ENCODE data around the gene GRIK2. TPM values are rescaled to one million over a fixed set of nuclear protein-coding genes. Genes with fewer than 3 reads are reported as not detected.

The GRIK2 gene
- total RNA-seq, 1 donor from 2014 or later = 0.86 TPM

DNA sequence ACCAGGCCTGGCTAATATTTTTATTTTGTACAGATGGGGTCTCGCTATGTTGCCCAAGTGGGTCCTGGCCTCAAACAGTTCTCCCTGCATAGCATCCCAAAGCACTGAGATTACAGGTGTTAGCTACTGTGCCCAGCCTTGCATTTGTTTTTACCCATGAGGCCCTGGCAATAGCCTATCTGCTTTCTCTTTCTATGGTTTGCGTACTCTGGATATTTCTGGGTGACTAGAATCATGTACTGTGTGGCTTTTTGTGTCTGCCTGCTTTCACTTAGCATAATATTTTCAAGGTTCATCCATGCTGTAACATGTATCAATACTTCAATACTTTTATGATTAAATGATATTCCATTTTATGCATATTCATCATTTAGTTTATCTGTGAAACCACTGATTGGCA, 451.7 kb downstream of the GRIK2 start:
- no peak overlapping the region for H3K4me3 ChIP-seq (ENCODE audit: low read depth, low read length)
- DNase-seq (ENCODE audit: low read depth) = no peak
- TF ChIP-seq, protein P1, sequence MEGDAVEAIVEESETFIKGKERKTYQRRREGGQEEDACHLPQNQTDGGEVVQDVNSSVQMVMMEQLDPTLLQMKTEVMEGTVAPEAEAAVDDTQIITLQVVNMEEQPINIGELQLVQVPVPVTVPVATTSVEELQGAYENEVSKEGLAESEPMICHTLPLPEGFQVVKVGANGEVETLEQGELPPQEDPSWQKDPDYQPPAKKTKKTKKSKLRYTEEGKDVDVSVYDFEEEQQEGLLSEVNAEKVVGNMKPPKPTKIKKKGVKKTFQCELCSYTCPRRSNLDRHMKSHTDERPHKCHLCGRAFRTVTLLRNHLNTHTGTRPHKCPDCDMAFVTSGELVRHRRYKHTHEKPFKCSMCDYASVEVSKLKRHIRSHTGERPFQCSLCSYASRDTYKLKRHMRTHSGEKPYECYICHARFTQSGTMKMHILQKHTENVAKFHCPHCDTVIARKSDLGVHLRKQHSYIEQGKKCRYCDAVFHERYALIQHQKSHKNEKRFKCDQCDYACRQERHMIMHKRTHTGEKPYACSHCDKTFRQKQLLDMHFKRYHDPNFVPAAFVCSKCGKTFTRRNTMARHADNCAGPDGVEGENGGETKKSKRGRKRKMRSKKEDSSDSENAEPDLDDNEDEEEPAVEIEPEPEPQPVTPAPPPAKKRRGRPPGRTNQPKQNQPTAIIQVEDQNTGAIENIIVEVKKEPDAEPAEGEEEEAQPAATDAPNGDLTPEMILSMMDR (conservative IDR thresholded peaks at IDR 0.05; ENCODE audit: low read depth, low read length) = no peak

DNA sequence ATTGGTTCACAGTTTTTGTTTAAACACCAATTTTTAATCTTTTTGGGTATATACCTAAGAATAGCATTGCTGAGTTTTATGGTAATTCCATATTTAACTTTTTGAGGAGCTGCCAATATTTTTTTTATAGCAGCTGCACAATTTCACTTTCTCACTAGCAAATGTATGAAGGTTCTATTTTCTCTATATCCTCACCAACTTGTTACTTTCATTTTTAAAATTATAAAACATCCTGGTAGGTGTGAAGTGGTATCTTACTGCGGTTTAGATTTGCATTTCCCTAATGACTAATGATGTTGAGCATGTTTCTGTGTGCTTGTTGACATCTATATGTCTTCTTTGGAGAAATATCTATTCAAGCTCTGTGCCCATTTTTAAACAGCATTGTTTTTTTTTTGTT, 452.1 kb downstream of the GRIK2 start:
- TF ChIP-seq, protein P1 (conservative IDR thresholded peaks at IDR 0.05; ENCODE audit: low read depth, low read length) = no peak
- no peak for DNase-seq (ENCODE audit: low read depth)
- no peak overlapping the region for H3K4me3 ChIP-seq (ENCODE audit: low read depth, low read length)

DNA sequence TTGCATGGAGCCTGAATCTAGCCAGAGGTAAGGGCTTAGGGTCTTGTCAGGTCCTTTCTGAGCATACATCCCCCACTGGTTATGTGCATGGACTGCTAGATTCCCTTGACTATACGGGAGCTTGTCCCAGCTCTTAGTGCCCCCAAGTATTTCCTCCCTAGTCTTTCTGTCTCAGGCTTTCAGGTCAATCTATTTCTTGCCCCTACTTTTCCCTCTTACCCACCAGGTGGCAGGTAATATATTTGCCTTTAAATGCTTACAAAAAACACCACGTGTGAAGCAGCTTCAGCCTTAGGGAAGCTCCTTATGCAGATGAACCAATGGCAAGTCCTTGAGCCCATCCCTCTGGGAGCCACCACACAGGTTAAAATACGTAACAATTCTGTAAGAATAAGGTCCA, 454.2 kb downstream of the GRIK2 start:
- H3K4me3 ChIP-seq (ENCODE audit: low read depth, low read length) = no peak overlapping the region
- TF ChIP-seq, protein P1 (conservative IDR thresholded peaks at IDR 0.05; ENCODE audit: low read depth, low read length) = no peak
- no peak for DNase-seq (ENCODE audit: low read depth)

DNA sequence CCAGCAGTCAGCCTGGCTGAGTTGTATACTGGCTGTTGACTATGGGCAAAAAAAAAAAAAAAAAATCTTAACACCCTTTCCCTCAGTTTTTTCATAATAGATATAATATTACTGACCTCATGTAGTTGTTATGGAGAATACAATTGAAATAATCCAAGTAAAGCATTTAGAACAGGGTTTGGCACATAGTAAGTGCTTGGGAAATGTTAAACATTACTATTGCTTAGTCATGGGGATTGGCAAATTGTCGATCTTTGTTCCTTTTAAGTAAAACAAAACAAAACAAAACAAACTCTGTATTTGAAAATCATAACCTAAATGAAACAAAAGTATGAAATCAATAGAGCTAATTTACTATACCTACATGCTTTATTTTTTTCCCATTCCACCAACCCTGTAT, 458.4 kb downstream of the GRIK2 start:
- DNase-seq (ENCODE audit: low read depth) = no peak
- TF ChIP-seq, protein P1 (conservative IDR thresholded peaks at IDR 0.05; ENCODE audit: low read depth, low read length) = no peak
- H3K4me3 ChIP-seq (ENCODE audit: low read depth, low read length) = no peak overlapping the region

DNA sequence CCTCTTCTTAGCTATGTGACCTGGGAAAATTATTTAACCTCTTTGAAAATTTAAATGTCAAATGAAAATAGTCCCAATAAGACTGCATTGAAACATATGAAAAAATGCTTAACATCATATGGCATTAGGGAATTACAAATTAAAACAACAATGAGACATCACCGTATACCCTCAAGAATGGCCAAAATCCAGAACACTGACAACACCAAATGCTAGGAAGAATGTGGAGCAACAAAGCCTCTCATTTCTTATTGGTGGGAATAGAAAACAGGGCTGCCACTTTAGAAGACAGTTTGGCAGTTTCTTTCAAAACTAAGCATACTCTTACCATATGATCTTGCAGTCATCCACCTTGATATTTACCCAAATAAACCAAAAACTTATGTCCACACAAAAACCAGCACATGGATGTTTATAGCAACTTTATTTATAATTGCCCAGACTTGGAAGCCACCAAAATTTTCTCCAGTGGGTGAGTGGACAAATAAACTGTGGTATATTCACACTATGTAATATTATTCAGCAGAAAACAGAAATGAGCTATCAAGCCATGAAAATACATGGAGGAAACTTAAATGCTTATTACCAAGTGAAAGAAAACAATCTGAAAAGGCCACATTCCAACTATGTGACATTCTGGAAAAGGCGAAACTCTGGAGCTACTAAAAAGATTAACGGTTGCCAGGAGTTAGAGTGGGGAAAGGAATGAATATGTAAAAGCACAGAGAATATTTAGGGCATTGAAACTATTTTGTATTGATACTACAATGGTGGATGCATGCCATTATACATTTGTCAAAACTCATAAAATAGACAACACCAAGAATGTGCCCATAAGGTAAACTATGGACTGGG, 459.9 kb downstream of the GRIK2 start:
- TF ChIP-seq, protein P1 (conservative IDR thresholded peaks at IDR 0.05; ENCODE audit: low read depth, low read length) = no peak
- no peak overlapping the region for H3K4me3 ChIP-seq (ENCODE audit: low read depth, low read length)
- DNase-seq (ENCODE audit: low read depth) = no peak

DNA sequence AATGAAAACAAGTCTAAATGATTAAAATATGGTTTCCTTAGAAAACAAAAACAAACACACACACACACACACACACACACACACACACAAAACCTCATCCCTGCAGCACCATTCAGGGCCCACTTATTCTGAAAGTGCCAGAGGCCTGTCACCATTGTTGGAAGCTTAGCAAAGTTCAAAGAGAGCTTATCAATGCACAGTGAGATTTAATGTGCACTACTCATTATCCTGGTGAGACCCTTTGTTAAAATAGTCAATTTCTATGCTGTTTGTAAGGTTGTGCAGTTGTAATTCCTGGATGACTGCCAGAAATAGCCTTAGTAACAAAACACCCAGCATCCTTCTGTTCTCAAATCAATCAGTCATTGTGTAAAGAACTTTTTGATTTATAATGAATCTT, 482.9 kb downstream of the GRIK2 start:
- H3K4me3 ChIP-seq (ENCODE audit: low read depth, low read length) = no peak overlapping the region
- no peak for DNase-seq (ENCODE audit: low read depth)
- TF ChIP-seq, protein P1 (conservative IDR thresholded peaks at IDR 0.05; ENCODE audit: low read depth, low read length) = no peak

Measured in epithelial cell of proximal tubule (primary cell).